GM19193 (cell line): ENCODE data around the gene ANGPTL7.

Experiments
- POLR2A ChIP-seq: IDR thresholded peaks from 4 replicates; pipeline ENCODE4 v1.6.1; 2011; ENCODE audit not compliant: insufficient read depth, insufficient read length; ENCODE audit errors: extremely low read depth

Gene ANGPTL7

DNA sequence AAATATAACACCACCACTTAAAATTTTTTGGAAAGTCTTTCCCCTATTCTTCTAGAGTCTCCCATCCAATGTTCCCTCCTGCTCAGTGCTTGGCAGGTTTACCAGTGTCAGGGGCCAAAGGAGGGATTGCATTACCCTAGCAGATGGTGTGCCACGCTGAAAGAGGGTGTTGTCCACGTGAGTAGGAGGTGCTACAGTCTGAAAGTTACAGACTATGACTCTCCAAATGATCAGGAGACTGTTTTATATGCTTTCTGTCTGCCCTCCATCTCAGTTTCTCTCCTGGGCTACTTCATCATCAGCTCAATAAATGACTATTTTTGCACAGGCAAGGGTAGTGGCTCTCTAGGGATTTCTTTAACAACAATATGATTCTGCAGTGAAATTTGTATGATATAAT, 31.3 kb upstream of the ANGPTL7 start:
- TF ChIP-seq POLR2A: no peak

DNA sequence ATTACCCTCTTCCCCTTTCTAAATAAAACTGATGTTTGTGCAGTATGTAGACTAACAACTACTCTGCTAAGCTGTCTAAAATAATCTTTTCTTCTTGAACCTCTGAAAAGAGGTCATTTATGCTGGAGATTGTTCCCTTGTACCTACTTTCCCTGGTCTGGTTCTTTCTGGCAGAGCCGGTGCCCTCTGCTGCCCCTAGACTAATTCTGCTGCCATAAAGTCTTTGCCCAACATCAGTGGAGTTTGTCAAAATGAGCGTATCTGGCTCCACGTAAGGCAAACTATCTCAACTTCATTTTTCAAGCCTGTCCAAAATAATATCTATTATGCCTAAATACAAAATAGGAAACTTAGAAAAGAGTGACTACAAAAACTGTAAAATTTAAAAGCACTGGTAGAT, 30.9 kb upstream of the ANGPTL7 start:
- no peak for TF ChIP-seq POLR2A

DNA sequence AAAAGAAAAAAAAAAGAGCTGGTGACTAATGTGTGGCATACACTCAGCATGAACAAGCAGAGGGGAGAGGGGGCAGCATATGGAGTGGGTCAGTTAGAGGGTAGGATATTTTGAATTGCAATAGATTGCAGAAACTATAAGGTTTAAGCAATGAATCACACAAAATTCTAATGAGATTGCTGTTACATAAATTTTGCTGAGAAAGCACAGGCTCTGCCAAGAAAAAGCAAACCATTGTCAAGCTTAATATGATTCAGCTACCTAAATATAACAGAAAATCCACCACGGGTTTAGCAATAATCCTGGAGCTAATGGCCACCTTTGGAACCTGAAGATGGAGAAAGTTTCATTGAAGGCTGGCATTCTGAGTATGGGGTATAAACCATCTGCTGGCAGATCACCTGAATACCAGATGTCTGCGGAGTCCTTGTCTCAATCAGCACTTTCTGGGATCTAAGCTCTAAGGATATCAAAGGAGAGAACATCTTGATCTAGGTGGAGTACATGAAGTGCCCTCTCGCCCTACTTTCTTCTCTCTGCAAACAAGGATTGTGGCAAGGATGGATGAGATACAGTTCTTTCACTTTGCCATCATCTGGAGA, 30.3 kb upstream of the ANGPTL7 start:
- no peak for TF ChIP-seq POLR2A

DNA sequence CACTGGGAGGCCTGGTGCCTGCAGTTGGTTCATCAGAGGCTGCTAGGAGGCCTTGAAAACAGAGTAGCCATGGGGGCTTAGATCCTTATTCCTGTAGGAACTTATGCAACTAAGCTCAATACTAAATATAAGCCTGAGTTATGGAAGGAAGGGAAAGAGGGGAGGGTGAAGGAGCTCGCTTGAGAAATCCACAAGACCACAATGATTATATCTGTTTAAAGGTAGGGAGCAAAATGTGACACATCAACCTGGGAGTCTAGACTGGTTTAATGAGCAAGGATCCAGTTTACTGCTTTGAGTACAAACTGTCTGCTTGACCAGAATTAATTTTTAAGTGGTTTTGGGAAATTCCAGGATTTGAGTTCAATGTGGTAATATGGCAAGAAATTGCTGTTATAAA, 20.4 kb upstream of the ANGPTL7 start:
- TF ChIP-seq POLR2A: no peak

DNA sequence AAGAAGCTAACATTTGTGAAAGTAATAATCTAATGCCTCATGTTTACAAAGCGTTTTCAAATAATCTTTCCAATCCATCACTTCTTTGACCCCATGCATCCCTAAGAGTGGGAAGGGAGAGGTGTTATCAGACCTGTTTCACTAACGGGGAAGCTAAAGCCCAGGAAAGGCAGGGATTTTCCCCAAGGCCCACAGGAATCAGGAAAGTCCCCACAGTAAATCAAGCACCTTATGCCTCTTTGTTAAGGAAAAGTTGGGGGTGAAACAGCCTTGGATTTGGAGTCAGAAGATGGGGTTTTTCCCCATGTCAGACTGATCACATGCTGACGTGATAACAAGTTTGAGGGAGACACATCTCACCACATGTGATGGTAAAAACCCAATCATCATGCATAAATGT, 20.0 kb upstream of the ANGPTL7 start:
- TF ChIP-seq POLR2A: no peak

DNA sequence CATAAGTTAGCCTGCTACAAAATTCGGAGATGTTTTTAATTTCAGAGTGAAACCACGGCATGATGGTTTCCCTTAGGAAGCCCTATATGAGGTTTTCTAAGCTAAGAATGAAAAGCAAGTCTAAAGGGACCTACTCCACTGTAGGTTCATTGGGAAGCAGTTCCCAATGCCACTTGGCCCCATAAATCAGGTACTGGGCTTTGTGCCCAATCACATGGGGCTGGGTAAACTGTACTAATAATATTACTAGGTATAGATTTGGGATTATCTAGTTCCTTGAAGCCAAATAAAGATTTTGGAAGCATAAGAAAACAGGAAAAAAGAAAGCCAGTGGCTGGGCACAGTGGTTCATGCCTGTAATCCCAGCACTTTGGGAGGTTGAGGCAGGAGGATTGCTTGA, 19.1 kb upstream of the ANGPTL7 start:
- TF ChIP-seq POLR2A: no peak

DNA sequence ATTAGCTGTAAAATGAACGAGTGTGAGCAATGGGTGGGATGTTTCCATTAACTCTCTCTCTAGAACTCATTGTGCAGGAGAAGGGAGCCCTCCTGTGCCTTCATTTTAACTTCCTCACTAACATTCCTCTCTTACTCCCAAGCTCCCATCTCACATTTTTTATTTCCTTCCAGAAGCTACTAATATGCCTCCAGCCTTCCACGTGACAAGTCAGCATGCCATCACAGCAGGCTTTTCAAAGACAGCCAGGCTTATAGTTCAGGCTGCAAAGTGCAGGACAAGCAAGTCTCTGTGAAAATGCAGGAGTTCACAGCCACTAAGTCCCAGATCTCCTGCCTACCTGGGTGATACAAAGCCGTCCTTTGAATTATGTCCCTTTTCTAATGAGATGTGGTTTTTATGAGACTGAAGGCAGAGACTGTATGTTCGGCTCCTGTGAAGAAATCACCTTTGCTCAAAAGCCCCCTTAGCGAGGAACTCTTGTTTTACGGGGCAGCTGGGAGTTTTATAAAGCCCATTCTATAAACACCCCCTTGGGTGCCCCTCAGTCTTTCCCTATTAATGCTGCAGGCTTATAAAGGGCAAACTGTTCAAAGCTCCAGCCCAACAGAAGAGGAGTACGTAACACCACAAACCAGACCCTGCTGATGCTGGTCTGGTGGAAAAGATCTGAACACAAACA, 14.8 kb upstream of the ANGPTL7 start:
- TF ChIP-seq POLR2A: no peak

DNA sequence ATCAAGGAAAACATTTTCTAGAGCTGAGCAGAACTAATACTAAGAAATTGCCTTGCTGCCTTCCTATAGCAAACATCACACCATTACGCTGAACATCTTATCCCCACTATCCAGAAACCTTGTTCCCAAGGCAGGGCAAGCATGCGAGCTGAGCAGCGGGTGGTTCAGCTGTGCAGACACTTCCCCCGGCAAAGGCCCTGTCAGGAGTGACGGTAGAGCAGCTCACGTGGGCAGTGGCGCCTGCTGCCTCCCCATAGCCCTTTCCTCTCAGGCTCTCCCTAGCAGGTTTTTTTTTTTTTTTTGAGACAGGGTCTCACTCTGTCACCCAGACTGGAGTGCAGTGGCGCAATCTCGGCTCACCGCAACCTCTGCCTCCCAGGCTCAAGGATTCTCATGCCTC, 13.7 kb upstream of the ANGPTL7 start:
- no peak for TF ChIP-seq POLR2A

DNA sequence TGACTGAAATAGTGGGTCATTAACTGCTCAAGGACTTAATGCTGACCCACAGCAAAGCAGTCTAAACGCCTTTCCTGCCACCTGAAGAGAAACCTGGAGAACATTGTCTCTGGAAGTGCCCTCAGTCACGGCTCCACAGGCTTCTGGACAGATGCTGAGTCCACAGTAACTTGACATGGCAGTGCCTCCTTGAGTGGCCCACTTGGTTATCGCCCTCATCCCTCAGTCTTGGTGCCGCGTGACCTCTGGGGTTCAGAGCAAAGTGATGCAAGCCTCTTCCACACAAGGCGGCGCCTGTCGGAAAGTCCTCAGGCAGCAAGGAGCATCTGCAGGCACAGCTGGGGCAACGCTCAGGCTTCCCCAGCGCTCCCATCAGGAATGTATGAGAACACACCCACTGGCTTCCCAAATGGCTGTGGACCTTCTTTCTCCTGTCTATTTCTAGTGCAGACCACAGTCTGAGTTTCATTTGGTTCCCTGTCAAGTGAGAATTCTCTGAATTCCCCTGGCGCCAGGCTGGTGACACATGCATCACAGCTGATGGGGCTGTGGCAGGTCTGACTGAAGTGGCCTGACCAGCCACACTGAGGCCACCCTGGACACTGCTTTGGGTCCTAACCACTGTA, 13.0 kb upstream of the ANGPTL7 start:
- no peak for TF ChIP-seq POLR2A

DNA sequence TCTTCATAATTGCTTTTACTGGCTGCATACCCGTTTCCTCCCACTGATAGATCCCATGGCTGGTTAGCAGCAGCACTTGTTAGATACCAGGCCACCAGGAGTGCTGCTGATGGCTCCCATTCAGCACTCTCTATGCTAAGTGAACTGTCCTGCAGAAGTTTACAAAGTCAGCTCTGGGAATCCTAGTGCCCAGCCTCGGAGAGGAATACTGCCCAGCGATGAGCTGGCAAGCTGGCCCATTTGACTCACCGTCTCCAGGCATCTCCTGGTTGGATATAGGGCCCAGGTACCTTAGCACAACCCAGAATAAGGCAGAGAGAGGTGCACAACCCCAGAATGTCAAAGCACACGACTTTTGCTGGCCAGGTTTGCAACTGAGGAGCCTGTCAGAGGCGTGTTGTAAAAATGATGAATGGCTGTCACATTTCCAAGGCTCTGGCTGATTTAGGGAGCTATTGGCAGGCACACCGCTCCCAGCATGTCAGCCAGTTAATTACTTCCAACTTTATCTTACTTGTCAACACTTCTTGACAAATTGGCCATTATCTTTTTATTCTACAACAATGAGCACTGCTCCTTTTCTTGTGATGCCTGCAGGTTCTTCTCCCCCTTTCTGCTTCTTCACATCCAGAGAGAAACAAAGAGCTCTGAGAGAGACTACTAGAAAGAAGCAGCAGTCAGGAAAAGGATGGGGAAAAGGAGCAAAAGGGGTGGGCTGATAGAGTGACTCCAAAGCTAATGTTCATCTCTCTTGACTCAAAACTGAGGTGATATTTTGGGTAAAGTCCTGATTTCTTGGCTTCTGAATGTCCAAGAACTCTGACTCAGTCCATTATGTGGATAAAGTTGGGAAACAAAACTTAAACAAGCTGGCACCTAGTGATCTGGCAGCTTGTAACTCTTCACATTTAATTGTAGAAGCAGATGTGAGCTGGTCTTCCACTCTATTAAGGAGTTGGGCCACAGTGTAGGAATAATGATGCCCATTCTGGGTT, 10.8 kb upstream of the ANGPTL7 start:
- TF ChIP-seq POLR2A: no peak

DNA sequence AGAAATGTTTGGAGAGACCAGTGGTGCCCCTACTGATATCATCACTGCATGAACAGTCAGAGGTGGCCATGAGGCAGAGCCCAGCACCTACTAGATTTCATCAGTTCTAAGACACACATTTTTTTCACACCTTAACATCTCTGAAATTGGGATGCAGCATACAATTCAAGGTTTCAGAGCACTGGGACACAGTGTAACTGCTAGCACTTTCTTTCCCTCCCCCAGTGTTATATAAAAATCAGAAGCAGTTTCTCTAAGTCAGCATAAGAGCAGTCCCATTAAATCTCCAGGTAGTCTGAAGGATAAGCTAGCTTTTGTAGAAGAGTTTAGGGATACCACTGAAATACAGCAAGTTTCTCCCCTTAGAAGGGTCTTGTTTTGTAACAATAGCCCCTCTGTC, 10.0 kb upstream of the ANGPTL7 start:
- no peak for TF ChIP-seq POLR2A

DNA sequence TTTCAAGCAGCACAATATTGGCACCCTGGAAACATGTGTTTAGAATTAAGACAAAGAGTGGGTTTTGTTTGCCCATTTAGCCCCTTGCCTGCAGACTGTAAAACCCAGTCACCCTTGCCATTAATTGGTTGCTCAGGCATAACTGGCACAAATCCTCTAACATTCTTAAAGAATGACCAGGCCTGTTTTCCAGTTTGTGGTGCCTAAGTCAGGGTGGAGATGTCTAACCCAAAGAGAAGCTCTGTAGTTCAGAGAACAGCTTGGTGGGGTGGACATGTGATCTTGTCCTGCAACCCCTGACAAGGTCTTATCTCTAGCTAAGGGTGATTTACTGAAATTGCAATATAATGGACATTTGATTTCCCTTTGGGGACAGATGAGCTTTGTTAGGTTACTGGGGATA, 8.8 kb upstream of the ANGPTL7 start:
- no peak for TF ChIP-seq POLR2A

DNA sequence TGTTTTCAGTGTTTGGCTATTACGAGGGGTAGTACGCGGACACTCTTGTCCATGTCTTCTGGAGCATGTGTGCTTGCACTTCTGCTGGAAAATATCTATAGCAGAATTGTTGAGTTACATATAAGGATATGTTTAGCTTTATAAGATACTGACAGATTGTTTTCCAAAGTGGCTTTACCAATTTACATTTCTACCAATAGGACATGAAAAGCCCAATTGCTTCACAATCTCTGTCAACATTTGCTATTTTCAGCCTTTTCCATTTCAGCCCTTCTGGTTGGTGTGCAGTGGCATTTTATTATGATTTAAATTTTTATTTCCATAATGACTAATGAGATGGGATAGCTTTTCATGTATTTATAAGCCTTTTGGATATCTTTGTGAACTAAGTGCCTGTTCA, 6.3 kb upstream of the ANGPTL7 start:
- no peak for TF ChIP-seq POLR2A

DNA sequence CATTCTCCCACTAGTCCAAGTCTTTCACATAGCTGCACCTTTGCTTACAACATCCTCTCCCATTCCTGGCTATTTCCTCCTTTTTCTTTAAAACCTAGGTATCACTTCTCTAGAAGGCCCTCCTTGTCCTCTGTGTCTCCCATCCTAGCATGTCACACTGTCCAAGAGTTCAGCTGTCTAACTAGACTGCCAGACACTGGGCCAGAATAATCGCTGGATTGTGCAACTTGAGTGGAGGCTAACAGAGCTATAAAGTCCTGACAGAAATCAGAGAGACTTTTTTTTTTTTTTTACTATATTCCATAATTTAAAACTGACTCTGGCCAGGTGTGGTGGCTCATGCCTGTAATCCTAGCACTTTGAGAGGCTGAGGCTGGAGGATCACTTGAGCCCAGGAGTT, 4.2 kb upstream of the ANGPTL7 start:
- no peak for TF ChIP-seq POLR2A

DNA sequence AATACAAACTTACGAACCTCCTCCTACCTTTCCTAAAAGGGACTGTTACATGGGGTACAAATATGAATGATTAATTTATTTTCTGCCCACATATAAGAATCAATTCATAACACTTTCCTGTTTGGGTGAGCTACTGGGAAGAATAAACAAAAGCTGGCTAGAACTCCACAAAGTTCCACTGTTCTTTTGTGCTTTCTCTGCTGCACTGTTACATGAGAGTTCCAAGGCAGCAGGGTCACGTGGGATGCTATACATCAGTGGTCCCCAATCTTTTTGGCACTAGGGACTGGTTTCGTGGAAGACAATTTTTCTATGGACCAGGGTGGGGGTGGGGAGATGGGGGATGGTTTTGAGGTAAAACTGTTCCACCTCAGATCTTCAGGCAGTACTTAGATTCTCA, 2.2 kb upstream of the ANGPTL7 start:
- no peak for TF ChIP-seq POLR2A
